A172 (cell line): ENCODE measurements around the gene EYA2. TPM values are rescaled to one million over a fixed set of nuclear protein-coding genes. Genes with fewer than 3 reads are reported as not detected.
"Not testable (repeated sequence)": the region's sequence is repeated elsewhere in the genome, so short reads cannot be mapped to it uniquely, and the experiment has no call there.

ENCODE experiments used
- DNase-seq: peaks from one replicate; pipeline ENCODE4 v3.0.0-alpha.2; 2015; ENCODE audit warnings: low spot score
- total RNA-seq: library from RNA; depleted of rRNA; stranded (reverse); fragments of >200 nt; shearing (Covaris generic); gene quantifications from 2 replicates; pipeline ENCODE4 v1.2.3, GENCODE V29; 2014

Gene EYA2
- total RNA-seq, 1 experiment from 2014 or later: 0.47 TPM

DNA sequence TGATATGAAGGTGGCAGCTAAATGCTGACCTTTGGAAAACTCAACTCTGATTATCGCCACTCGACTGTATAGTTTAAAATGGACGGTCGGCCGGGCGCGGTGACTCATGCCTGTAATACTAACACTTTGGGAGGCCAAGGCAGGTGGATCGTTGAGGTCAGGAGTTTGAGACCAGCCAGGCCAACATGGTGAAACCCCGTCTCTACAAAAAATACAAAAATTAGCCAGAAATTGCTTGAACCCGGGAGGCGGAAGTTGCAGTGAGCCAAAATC lies 310.1 kb downstream of the EYA2 start:
- not testable (repeated sequence) for DNase-seq

DNA sequence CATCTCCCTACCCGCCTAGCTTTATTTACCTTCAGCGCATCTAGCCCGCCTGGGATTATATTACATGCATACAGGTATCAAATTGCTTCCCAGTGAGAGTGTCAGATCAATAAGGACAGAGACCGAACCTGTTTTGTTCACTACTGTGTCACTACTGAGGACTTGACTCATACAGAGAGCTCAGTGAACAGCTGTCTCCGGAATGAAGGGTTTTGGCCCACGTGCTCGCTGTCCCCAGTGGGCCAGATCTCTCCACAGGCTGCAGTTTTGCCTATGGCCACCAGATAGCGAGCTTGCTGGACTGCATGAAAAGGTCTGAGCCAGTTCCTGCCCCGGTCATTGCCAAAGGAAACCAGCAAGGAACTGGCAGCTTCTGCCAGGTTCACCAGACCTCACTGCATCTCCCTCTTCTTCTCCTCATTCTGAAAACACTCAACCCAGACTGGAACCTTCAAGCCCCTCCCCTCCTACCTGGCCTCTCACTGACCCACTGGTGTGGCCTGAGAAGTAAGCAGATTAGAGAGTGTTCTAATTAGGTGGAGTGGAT lies 311.0 kb downstream of the EYA2 start:
- DNase-seq: peak; percentile 56

DNA sequence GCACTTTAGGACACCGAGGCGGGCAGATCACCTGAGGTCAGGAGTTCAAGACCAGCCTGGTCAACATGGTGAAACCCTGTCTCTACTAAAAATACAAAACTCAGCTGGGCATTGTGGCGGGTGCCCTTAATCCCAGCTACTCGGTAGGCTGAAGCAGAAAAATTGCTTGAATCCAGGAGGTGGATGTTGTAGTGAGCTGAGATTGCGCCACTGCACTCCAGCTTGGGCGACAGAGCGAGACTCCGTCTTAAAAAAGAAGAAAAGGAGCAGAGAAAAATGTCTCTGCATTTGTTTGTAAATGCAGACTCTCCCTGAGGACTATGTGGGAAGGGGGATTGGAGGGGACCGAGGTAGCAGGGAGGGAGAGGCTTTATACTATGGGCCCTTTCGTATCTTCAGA lies 311.9 kb downstream of the EYA2 start:
- not testable (repeated sequence) for DNase-seq

DNA sequence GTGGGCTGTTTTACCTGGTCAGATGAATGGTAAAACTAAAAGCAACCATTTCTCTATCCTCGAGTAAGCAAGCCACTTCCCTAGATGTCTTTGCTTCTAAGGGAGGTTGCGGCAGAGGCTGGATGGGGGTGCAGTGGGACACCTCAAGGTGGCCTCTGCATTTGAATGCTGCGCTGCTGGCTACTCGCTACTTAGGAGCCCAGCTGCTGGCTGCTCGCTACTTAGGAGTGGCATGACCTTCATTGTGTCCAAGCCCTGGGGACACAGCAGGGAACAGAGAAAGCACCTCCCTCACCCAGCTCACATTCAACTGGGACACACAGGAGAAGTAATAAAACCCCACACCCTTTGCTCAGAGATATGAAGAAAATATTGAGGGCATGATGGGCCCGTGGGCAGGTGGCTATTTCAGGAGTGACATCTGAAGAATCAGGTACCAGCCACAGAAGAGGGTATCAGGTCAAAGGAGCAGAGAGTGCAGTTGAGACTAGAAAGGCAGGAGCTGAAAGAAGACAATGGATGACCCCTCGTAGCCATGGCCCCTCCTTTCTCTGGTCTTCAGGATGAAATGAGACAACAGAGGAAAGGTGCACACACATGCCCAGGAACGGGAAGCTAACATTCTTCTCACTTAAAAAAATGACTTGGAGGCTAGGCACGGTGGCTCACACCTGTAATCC lies 312.5 kb downstream of the EYA2 start:
- DNase-seq: no peak

DNA sequence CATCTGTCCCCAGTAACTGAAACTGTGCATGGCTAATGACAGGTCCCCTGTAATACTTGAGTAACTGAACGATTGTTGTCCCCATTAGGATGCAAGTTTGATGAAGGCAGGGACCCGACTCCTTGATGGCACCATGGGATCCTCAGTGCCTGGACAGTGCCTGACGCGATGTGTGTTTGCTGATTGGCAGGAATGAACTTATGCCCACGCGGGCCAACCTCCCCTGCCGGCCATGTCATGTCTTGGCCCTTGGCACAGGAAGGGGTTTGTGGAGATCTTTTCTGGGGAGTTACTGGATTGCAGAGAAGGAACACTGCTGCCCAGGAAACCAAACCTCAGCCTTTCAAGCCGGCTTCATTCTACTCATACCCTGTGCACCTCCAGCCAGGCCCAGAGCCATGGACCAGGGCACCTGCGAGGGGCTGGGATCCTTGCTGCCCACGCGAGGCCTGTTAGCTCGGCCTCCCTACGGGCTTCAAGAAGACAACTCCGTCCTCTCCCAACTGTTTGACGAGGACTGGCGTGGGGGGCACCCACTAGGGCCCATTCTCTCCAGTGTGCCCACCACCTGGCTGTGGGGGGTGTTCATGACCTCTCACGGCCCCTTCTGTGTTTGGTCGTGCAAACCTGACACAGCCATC lies 314.0 kb downstream of the EYA2 start:
- no peak for DNase-seq

DNA sequence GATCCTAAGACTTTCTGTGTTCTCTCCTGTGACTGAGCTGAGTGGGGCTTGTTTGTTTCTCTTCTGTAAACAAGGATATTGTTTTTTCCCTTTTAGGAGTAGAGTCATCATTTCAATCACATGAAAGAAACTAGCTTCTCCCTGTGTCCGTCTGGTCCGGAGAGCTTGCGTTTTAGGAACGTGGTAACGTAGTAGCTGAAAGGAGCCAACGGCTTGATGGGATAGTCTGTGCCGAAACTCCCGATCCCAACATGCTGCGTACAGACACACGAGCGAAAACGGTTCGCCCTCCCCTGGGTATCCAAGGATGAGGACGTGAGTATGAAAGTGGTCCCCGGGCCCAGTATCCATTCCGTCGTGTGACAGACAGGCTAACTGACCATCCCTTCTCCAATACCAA lies 315.3 kb downstream of the EYA2 start:
- DNase-seq: no peak

DNA sequence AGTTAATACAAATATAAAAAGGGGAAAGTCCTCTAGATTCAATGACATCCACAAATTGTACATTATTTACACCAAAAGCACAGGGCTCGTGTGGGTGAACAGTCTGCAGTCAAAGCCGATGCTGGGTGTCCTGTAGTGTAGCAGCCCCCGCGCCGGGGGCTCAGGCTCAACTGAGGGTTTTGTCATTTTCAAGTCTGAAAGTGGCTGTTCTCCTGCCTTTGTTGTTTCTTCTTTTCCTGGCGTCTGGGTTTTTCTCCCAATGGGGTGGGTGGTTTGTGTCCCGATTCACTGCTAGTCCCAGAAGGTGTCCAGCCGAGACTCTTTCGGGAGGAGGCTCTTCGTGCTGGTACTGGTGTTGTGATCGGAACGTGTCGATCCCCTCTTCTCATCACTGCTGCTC lies 315.8 kb downstream of the EYA2 start:
- no peak for DNase-seq

DNA sequence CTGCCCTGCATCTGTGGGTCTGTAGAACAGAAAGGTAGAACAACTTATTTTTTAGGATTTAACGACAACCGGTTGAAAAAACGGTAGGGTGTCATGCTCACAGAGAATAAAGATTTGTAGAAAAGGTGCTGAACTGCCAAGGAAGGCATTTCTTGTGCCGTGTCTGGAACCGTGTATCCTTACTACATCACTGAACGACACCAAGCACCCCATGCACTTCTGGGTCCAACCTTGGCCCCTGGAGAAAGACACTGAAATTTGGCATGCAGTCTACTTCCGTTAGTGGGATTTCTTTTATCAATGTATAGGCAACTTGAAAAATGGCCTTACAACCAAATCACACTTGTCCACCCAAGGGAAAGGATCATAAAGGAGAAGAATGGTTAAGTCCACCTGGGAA lies 316.4 kb downstream of the EYA2 start:
- no peak for DNase-seq

DNA sequence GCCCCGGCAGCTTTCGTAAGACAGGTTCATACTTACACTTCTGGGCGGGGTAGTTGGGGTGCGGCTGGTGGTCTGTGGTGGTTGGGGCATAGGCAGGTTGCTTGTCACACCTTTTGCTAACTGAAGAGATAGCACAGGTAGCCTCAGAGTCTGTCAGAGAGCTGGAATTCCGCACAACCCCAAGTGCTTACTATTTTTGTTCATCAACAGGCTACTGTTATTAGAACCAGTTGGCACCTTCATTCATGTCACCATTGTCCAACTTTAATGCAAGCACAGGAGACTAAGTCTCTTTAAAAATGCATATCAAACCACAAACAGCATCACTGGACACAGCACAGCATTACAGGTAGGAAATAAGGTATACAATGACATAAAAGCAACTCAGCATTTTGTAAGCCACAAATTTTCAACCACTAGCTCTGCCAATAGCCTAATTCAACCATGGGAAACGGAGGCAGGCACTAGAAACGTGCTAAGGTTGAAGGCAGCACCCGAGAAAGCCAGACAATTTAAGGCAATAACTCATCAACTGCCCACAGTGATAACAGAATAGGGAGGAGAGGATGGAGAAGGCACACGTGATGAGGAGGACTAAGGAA lies 318.1 kb downstream of the EYA2 start:
- no peak for DNase-seq

DNA sequence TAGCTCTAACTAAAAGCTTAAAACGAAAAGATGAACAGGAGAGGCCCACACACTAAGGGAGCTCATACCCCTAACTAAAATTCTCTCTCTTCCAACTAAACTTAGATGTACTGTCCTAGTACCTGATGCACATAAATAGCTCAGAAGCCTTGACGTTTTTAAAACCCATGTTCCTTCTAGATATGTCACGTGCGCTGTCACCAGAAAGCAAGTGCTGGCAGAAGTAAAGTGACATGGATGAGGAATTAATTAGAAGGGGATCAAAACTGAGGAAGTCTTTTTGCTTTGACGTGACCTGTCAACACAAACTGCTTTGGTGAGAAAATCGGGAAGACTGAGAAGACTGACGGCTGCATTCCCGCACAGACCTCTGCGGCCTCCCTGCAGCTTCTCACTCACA lies 319.3 kb downstream of the EYA2 start:
- no peak for DNase-seq

DNA sequence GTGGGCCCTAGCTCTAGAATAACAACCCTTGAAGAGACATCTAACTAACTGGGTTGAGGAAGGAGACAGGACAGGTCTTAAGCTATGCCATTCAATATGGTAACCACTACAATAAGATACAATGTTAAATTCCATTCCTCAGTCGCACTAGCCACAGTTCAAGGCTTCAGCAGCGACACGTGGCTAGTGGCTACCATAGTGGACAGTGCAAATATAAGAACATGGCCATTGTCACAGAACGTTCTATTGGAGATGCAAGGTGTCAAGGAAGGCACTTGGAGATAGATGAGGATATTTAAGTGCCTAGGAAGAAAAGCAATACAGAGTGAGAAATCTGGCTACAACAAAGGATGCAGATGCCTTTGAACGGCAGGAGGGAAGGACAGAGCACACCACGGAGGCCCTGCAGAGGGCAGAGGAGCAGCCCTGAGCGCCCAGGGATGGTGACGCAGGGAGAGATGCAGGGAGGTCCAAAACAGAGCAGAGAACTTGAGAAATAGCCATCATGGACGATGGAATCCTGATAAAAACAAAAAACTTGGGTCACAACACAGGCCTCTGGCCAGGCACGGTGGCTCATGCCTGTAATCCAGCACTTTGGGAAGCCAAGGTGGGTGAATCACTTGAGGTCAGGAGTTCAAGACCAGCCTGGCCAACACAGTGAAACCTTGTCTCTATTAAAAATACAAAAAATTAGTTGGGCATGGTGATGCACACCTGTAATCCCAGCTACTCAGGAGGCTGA lies 321.2 kb downstream of the EYA2 start:
- no peak for DNase-seq

DNA sequence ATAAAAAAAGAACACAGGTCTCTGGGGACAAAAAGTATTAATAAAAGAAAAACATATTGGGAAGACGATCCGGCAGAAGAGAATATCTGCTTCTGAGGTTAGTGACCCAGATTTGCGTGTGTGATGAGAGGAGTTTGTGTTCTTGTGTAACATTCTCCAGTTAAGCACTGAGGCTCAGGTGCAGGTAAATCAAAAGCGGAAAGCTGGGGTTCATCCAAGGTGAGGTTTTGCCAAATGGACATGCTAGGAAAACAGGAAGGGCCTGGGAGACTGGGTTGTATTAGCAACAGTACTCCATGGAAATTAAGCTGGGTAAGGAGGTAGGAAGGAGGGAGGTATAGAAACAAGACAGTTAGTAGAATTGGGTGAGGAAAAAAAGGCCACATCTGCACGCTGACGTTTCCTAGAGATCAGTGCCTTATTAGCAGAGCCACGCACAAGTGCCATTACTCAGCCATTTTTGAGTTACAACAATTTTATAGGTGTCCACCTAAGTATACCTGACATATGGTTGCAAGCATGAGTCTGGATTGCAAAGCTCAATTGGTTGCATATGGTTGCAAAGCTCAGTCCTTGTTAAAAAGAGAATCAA lies 322.3 kb downstream of the EYA2 start:
- no peak for DNase-seq

DNA sequence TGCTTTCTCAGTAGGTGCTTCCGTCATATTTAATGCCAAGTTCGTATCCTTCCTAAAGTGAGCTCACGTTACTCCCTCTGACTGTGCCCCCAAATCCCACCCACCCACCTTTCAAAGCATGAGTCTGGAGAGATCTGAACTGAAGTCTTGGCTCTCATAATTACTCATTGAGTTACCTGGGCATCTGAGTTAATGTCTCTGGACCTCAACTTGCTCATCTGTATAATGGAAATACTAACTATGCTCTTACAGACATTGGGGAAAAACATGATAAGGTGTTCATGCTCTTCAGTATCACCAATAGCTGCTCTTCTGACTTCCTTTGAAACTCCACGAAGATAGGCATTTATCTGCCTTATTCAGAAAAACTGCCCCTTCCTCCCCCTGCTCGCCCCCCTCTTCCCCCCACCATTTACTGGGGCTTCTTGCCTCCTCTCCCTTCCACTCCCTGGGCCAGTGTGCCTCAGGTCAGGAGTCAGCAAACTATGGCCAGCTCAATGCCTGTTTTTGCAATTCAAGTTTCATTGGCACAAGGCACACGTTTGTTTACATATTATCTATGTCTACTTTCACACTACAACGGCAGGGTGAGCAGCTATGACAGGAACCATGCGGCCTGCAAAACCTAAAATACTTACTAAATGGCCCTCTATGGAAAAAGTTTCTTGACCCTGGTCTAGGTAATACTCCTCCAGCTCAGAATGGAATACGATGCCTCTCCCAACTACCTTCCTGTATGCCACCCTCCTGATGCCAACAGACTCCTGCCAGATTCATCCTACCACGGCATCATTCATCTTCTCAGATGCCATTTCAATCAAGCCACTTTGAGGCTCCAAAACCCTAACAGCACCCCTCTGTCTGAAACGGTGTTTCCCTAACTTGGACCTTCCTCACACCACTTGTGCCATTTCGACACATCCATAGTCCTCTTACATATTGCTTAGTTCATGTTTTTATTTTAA lies 323.1 kb downstream of the EYA2 start:
- DNase-seq: no peak

DNA sequence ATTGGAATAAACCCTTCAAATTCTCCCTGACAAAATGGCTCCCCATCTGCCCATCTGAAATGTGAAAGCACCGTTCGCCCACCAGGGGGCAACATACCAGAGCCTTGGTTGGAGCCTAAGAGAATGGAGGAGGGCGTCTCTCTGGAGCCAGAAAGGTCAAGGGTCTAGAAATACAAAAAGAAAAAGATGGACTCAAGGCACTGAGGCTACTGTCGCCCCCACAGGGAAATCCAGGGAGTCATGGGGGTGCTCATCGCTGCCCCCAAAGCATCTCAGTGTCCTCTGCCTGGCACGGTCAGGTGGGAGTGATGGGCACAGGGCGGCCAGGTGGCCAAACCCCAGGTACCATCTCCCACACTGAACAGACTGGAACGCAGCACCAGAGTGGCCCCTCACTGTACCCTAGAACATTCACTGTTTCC lies 325.5 kb downstream of the EYA2 start:
- DNase-seq: peak; percentile 21

DNA sequence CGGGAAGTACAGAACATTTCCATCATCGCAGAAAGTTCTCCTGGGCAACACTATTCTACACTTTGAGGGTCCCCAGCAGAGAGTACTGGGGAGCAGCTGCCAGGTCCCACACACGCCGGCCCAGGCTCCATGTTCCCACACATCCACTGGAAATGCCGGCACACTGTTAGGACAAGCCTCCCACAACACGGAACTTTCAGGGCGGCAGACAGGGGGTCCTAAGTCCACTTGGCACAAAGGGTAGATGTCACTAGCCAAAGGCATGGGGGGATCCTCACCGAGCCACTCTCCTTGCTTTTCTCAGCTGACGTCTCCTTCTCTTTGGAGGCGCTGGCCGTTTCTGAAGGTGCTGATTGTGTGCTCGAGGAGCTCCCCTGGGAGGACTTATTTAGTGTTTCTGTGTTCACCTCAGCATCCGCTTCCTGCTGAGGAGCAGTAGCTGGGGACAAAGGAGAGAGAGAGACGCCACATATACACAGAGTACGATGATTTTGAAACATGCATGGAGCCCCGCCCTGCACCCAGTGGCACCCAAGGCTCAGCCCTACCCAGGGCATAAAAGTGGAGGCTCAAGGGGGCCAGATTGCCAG lies 326.5 kb downstream of the EYA2 start:
- no peak for DNase-seq

DNA sequence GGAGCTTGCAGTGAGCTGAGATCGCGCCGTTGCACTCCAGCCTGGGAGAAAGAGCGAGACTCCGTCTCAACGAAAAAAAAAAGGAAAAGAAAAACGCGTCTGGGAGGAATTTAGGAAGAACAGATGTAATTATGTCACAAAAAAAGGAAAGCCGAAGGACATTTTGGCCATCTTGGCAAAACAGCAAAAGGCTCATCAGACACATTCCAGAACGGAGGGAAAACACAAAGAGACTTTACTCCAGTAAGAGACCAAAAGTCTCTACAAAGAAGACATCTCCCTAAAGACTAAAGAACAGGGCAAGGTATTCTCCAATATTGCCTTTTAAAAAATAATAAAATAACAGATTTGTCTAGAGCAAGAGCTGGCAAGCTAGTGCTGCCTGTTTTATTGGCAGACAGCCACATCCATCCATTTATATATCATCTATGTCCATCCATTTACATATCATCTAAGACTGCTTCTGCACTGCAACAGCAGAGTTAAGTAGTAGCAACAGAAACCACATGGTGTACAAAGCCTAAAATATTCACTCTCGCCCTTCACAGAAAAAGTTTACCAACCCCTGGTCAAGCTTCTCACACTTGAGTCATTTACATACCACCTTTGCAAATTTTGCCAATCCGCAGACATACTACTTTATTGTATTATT lies 328.0 kb downstream of the EYA2 start:
- DNase-seq: no peak

DNA sequence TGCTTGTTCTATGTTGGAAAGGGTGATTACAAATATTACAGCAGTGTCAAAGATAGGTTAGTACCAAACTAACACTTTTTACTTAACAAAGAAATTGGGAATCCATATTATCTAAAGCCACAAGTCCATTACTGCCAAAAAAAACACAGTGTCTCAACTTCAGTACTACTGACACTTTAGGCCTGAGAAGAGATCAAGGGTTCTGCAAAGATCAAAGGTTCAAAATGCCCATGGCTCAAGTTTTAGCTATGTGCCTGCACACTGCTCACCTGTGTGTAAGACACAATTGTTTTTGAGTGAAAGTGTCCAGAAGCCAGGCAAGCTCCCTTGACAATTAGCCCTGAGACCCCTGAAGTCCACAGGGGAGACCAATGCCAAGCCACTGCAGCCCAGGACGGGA lies 329.3 kb downstream of the EYA2 start:
- DNase-seq: no peak

DNA sequence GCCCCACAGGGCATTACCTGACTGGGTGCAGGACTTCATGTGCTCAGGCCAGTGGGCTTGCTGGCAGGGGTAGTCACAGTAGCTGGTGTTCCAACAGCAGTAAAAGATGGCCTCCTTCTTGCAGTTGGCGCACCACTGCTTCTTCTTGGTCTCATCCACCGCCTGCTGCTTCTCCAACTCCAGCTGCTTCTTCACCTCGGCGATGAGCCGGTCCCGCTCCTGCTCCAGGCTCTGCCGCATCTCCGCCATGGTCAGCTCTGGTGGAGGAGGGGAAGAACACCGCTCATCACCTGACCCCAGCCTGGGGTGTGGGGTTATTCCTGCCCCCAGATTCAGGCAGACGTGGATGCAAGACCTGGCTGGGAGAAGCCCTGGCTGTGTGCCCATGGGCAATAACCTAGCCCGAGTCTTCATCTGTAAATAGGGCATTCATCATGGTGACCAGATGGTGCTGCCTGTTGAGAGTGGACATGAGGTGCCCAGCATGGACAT lies 329.7 kb downstream of the EYA2 start:
- DNase-seq: no peak

DNA sequence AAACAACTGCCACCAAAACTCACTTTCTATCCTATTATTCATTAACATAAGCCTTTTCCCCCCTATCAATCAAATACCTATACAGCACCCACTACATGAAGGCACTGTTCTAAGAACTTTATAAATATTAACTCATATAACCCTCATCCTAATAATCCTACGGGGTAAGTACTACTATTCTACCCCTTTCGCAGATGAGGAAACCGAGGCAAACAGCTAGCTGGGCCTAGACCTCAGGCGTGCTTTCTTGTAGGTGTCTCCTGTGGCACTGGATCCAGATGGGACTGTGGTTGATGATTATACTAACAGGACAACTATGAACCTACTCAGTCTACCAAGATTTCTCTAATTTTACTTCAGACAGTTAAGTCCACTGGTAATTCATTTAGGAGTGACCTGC lies 330.2 kb downstream of the EYA2 start:
- DNase-seq: no peak

DNA sequence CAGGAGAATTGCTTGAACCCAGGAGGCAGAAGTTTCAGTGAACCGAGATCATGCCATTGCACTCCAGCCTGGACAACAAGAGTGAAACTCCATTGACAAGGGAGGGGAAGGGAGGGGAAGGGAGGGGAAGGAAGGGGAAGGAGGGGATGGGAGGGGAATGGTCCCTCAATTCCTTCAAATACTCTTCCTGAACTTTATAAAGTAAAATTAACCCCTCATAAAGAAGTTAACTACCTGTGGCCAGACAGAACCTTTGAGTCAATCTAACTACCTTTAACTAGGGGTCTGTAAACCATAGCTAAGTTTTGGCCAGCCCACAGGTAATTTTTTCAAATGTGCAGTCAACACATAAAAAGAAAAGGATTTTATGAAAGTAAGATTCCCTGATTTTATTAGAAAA lies 330.8 kb downstream of the EYA2 start:
- no peak for DNase-seq
